HEK293 (cell line): ENCODE data around the gene KNOP1.

Source experiments
- CTCF ChIA-PET: fragments of 350-600 bp; formaldehyde crosslinking; extraction: SDS; loops from one replicate; lab custom pipeline; 2021; ENCODE audit warnings: antibody characterized with exemption; lab: Yijun Ruan, JAX
- POLR2A ChIA-PET: fragments of 300-600 bp; formaldehyde crosslinking; extraction: SDS; loops from one replicate; lab custom pipeline; 2020; ENCODE audit warnings: antibody characterized with exemption, inconsistent platforms; lab: Yijun Ruan, JAX
- H3K27ac ChIP-seq: fragments of 200-500 bp; sonication (Bioruptor generic); 2 replicates; pipeline ENCODE4 v1.5.1; 2014; ENCODE audit warnings: low read depth, low read length, control low read depth, inconsistent platforms; ENCODE audit errors: extremely low read depth
- H3K36me3 ChIP-seq, 2 experiments: fragments of 200-500 bp in 1 of 2; sonication (Bioruptor generic) in 1 of 2; 1 replicate in 1 of 2; 2 replicates in 1 of 2; pipeline ENCODE4 v1.5.1; 2014 to 2017; ENCODE audit warnings: inconsistent platforms in 2 of 2, low read length in 2 of 2; ENCODE audit not compliant: control insufficient read depth in 2 of 2, insufficient read depth in 1 of 2
- H3K4me1 ChIP-seq: fragments of 200-500 bp; sonication (Bioruptor generic); 2 replicates; pipeline ENCODE4 v1.5.1; 2014; ENCODE audit warnings: mild to moderate bottlenecking, low read length, inconsistent platforms; ENCODE audit not compliant: control insufficient read depth, insufficient read depth
- H3K4me3 ChIP-seq: 2 replicates; pipeline ENCODE4 v1.5.1; 2011; ENCODE audit warnings: low read depth, mild to moderate bottlenecking, control low read depth, low read length, moderate library complexity
- H3K9me3 ChIP-seq: fragments of 200-500 bp; sonication (Bioruptor generic); 2 replicates; pipeline ENCODE4 v1.5.1; 2014; ENCODE audit warnings: low read depth, low read length, inconsistent platforms; ENCODE audit not compliant: control insufficient read depth, insufficient read depth
- EGR2 ChIP-seq: fragments of 450-650 bp; formaldehyde crosslinking; IDR thresholded peaks from 2 replicates; pipeline ENCODE4 v1.5.1; 2016; ENCODE audit warnings: low read depth, missing biosample characterization, missing genetic modification characterization
- GLI4 ChIP-seq: fragments of 450-650 bp; formaldehyde crosslinking; IDR thresholded peaks from 2 replicates; pipeline ENCODE4 v1.5.1; 2016; ENCODE audit warnings: missing biosample characterization, missing genetic modification characterization
- GLIS2 ChIP-seq: fragments of 450-650 bp; formaldehyde crosslinking; IDR thresholded peaks from 2 replicates; pipeline ENCODE4 v1.5.1; 2016; ENCODE audit warnings: missing biosample characterization, missing genetic modification characterization
- KLF16 ChIP-seq: fragments of 450-650 bp; formaldehyde crosslinking; IDR thresholded peaks from 2 replicates; pipeline ENCODE4 v1.5.1; 2017; ENCODE audit warnings: missing biosample characterization, missing genetic modification characterization
- MEIS1 ChIP-seq: sonication (generic); formaldehyde crosslinking; IDR thresholded peaks from 2 replicates; pipeline ENCODE4 v1.8.1; 2022; ENCODE audit warnings: missing genetic modification reagents, mild to moderate bottlenecking, borderline replicate concordance
- OVOL3 ChIP-seq: fragments of 450-650 bp; formaldehyde crosslinking; IDR thresholded peaks from 2 replicates; pipeline ENCODE4 v1.5.1; 2016; ENCODE audit warnings: missing biosample characterization, missing genetic modification characterization
- ZBTB11 ChIP-seq: fragments of 450-650 bp; formaldehyde crosslinking; conservative IDR thresholded peaks from 2 replicates; pipeline ENCODE4 v1.5.1; 2016; ENCODE audit warnings: low read depth, missing biosample characterization, missing genetic modification characterization
- ZBTB49 ChIP-seq: fragments of 450-650 bp; formaldehyde crosslinking; IDR thresholded peaks from 2 replicates; pipeline ENCODE4 v1.5.1; 2016; ENCODE audit warnings: missing biosample characterization, missing genetic modification characterization, low read depth
- ZFP37 ChIP-seq: fragments of 450-650 bp; formaldehyde crosslinking; IDR thresholded peaks from 2 replicates; pipeline ENCODE4 v1.5.1; 2016; ENCODE audit warnings: missing biosample characterization, missing genetic modification characterization
- ZNF132 ChIP-seq: fragments of 450-650 bp; formaldehyde crosslinking; IDR thresholded peaks from 2 replicates; pipeline ENCODE4 v1.5.1; 2017; ENCODE audit warnings: missing biosample characterization, missing genetic modification characterization, borderline replicate concordance
- ZNF202 ChIP-seq: fragments of 450-650 bp; formaldehyde crosslinking; IDR thresholded peaks from 2 replicates; pipeline ENCODE4 v1.5.1; 2016; ENCODE audit warnings: missing biosample characterization, missing genetic modification characterization, borderline replicate concordance
- ZNF274 ChIP-seq, 2 experiments: fragments of 200-500 bp in 1 of 2; fragments of 450-650 bp in 1 of 2; sonication (Bioruptor generic) in 1 of 2; formaldehyde crosslinking in 1 of 2; IDR thresholded peaks; 2 replicates each; pipeline versions ENCODE4 v1.5.1 to v1.6.1; 2014 to 2016; ENCODE audit warnings: borderline replicate concordance in 1 of 2, inconsistent platforms in 1 of 2, low read length in 1 of 2, missing biosample characterization in 1 of 2, missing genetic modification characterization in 1 of 2
- ZNF280D ChIP-seq: fragments of 450-650 bp; formaldehyde crosslinking; IDR thresholded peaks from 2 replicates; pipeline ENCODE4 v1.5.1; 2016; ENCODE audit warnings: missing biosample characterization, missing genetic modification characterization
- ZNF341 ChIP-seq: fragments of 450-650 bp; formaldehyde crosslinking; IDR thresholded peaks from 2 replicates; pipeline ENCODE4; 2016; ENCODE audit warnings: low read depth, missing biosample characterization, missing genetic modification characterization
- ZNF530 ChIP-seq: fragments of 450-650 bp; formaldehyde crosslinking; IDR thresholded peaks from 2 replicates; pipeline ENCODE4 v1.5.1; 2016; ENCODE audit warnings: low read depth, missing biosample characterization, missing genetic modification characterization
- ZNF580 ChIP-seq: fragments of 450-650 bp; formaldehyde crosslinking; IDR thresholded peaks from 2 replicates; pipeline ENCODE4 v1.5.1; 2016; ENCODE audit warnings: missing biosample characterization, missing genetic modification characterization
- ZNF626 ChIP-seq: fragments of 450-650 bp; sonication (Bioruptor Pico); formaldehyde crosslinking; IDR thresholded peaks from 2 replicates; pipeline ENCODE4 v1.5.1; 2018; ENCODE audit warnings: missing biosample characterization, missing genetic modification characterization, inconsistent platforms
- ZNF670 ChIP-seq: fragments of 450-650 bp; formaldehyde crosslinking; IDR thresholded peaks from 2 replicates; pipeline ENCODE4 v1.5.1; 2016; ENCODE audit warnings: missing biosample characterization, missing genetic modification characterization, low read depth
- ZNF701 ChIP-seq: fragments of 450-650 bp; formaldehyde crosslinking; IDR thresholded peaks from 2 replicates; pipeline ENCODE4 v1.5.1; 2016; ENCODE audit warnings: missing biosample characterization, missing genetic modification characterization
- ZNF776 ChIP-seq: fragments of 450-650 bp; formaldehyde crosslinking; IDR thresholded peaks from 2 replicates; pipeline ENCODE4 v1.5.0; 2017; ENCODE audit warnings: missing biosample characterization, missing genetic modification characterization, borderline replicate concordance
- ZNF792 ChIP-seq: fragments of 450-650 bp; formaldehyde crosslinking; IDR thresholded peaks from 2 replicates; pipeline ENCODE4 v1.5.1; 2016; ENCODE audit warnings: missing biosample characterization, missing genetic modification characterization

KNOP1 gene

GRCh38 chr16:19715566-19715965 is 2.5 kb downstream of the KNOP1 start (continued):
- TF ChIP-seq ZNF530 = no peak
- TF ChIP-seq ZNF202 = no peak

GRCh38 chr16:19713697-19714096 is 4.3 kb downstream of the KNOP1 start:
- H3K36me3 ChIP-seq = peaks cover 4 to 73% of the 10 kb centered on the region in 2 experiments
- no peak overlapping the region for H3K27ac ChIP-seq
- H3K9me3 ChIP-seq = no peaks in the 10 kb centered on the region
- no peak overlapping the region for H3K4me3 ChIP-seq
- H3K4me1 ChIP-seq = no peaks in the 10 kb centered on the region
- ChIA-PET CTCF (no interaction called here), POLR2A (no interaction called here)
- TF ChIP-seq ZBTB49 (tag by site-specific recombination) (no peak), ZNF274 (IDR thresholded peaks at IDR 0.05; ENCODE audit: low read length) (no peak), ZNF274 (tag by site-specific recombination; IDR thresholded peaks at IDR 0.05; ENCODE audit: borderline replicate concordance) (no peak), ZNF341 (no peak), ZNF132 (tag by site-specific recombination) (no peak)

- no peak overlapping the region for H3K4me3 ChIP-seq
- H3K9me3 ChIP-seq = no peaks in the 10 kb centered on the region
- ChIA-PET CTCF (interaction anchor here (1.1 kb wide), 1 partner anchor 129 kb away, joined by 3 read pairs; no protein-coding TSS in a partner anchor), POLR2A (no interaction called here)
- peaks cover 4 to 82% of the 10 kb centered on the region in 2 experiments for H3K36me3 ChIP-seq
- TF ChIP-seq EGR2 (tag by site-specific recombination) = no peak
- TF ChIP-seq ZNF701 = no peak
- no peak for TF ChIP-seq MEIS1 (CRISPR knock-in tag)
- no peak for TF ChIP-seq ZNF670 (tag by site-specific recombination)
- TF ChIP-seq ZBTB11 (tag by site-specific recombination) = no peak
- TF ChIP-seq, all 188 proteins: peak for 0
- Histone ChIP-seq H3K27ac (no peak overlapping the region), H3K4me1 (no peaks in the 10 kb centered on the region)
These were observed 5.5 kb downstream of the KNOP1 start for GRCh38 chr16:19712418-19713058.

GRCh38 chr16:19711643-19712042 is 6.4 kb downstream of the KNOP1 start:
- no peaks in the 10 kb centered on the region for H3K4me1 ChIP-seq
- CTCF ChIA-PET = interaction anchor here (1.1 kb wide), 1 partner anchor 128 kb away, joined by 3 read pairs; no protein-coding TSS in a partner anchor
- TF ChIP-seq ZNF280D (no peak), ZNF626 (tag by site-specific recombination) (no peak), GLIS2 (tag by site-specific recombination) (no peak), GLI4 (tag by site-specific recombination) (no peak), ZNF792 (no peak), ZNF580 (tag by site-specific recombination) (no peak), OVOL3 (tag by site-specific recombination) (no peak), KLF16 (tag by site-specific recombination) (no peak), ZNF776 (tag by site-specific recombination) (no peak), ZFP37 (tag by site-specific recombination) (no peak)

More at GRCh38 chr16:19711643-19712042, 6.4 kb downstream of the KNOP1 start:
- H3K4me3 ChIP-seq = no peak overlapping the region
- H3K36me3 ChIP-seq = peaks cover 4 to 89% of the 10 kb centered on the region in 2 experiments
- no peaks in the 10 kb centered on the region for H3K9me3 ChIP-seq
- POLR2A ChIA-PET = no interaction called here
- no peak overlapping the region for H3K27ac ChIP-seq
